ENCODE results near the gene ARHGAP32.
"Not testable (repeated sequence)": the region's sequence is repeated elsewhere in the genome, so short reads cannot be mapped to it uniquely, and the experiment has no call there.

Gene ARHGAP32

DNA sequence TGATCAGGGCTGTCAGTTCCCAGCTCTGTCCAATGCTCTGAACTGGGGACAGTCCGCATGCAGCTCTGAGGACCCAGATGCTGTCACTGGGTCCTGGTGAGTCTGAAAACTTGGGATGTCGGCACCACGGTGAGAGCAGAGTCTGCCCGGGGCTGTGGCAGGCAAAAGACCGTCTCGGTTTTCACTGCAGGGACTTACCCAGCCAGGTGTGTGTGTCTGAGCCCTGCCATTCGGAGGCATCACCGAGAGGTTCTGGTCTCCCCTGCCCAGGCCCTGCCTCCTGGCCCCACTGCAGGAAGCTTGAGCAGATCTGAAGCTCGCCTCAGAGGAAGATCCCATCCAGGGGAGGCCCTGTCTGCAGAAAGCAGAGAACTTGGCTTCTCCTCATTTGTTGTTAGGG lies 254.6 kb downstream of the ARHGAP32 start:
- in situ Hi-C loops (cut with MboI; ENCODE audit: low sequenced_read_pairs) = no loop called here

DNA sequence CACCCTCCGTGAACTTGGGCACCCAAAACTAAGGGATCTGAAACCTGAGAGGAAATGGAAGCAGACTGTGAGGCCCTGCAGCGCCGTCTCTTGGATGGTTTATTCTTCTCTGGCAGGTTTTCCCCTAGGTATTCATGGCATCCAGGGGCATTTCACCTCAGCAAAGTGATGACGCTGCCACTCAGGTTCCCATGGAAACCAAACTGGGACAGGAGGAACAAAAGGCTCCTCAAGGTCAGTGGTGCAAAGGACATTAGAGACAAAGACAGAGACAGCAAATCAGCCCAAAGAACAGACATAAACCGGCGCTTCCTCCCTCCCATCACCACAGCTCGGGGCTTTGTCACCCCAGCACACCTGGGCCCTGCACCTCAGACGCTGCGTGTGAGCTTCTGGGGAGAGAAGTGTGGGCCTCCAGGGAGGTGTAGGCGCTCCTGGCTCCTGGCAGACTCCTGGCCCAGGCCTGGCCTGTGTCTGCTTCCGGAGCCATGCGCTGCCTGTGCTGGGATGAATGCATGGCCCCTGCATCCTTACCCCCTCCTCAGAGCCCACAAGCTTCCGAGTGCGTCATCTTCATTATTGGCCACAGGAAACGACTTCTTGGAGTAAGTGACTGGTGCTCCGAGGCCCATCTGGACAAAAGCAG lies 255.4 kb downstream of the ARHGAP32 start:
- in situ Hi-C loops (cut with MboI; ENCODE audit: low sequenced_read_pairs) = no loop called here

DNA sequence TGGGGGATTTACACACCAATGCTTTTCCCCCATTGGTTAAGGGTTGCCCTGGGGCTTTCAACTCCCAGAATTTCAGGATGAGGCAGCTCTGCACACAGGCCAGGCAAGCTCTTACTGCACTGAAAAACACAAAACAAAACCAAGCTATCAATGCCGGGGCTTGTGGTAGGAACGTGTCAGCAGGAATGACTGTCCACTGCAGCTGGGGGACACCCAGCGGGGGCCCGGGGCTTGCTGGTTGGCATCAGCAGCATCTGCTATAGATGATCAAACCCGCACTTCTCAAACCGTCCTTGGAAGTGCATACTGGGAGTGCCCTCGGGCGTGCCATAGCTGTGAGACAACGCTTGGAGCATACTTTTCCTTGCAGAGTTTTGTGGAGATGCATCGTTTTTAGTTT lies 257.2 kb downstream of the ARHGAP32 start:
- in situ Hi-C loops (cut with MboI; ENCODE audit: low sequenced_read_pairs) = no loop called here

DNA sequence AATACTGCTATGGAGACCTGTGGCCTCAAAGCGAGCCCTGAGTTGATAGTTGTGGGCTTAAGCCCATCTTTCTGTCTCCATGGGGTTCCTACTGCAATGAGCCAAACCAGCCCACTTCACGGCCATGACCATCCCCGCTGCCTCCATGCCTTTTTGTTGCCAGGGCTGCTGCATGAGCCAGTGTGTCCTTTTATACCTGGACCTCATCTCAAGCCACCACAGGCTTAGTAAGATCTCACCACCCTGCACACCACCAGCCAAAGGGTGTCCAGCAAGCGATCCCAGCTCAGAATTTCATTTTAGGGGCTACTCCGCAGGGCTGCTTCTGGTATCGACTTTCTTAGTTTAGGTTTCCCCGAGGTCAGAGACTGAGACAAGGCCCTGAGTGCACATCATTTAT lies 257.8 kb downstream of the ARHGAP32 start:
- in situ Hi-C loops (cut with MboI; ENCODE audit: low sequenced_read_pairs) = no loop called here

DNA sequence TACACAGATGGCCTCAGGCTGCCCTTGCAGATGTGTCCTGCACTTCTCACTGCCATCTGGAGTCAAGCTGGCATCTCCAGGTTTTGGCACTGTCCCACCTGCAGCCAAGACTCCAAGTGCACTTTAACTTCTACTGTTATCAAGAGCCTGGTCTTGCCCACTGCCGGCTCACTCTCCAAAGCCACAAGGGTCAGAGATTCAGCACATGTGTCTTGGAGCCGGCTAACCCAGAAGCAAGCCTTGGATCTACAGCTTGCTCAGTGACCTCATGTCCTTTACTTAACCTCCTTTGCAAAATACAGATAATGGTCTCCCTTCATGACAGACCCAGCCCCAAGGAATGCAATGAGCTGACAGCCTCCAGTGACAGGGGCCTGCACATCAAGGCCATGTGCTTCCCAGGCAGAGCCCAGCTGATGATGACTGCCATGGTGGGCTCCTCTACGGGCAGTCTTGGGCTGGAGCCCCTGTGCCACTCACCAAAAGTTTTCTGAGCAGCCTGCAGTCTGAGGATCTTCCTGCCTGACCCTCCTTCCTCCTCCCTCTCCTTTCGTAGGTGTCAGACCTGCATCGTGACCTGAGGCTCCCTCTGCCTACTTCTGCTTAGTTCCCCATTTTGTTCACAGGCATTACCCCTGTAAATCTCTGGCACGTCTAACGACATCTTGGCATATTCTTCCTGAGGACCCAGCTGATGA lies 258.5 kb downstream of the ARHGAP32 start:
- in situ Hi-C loops (cut with MboI; ENCODE audit: low sequenced_read_pairs) = no loop called here

DNA sequence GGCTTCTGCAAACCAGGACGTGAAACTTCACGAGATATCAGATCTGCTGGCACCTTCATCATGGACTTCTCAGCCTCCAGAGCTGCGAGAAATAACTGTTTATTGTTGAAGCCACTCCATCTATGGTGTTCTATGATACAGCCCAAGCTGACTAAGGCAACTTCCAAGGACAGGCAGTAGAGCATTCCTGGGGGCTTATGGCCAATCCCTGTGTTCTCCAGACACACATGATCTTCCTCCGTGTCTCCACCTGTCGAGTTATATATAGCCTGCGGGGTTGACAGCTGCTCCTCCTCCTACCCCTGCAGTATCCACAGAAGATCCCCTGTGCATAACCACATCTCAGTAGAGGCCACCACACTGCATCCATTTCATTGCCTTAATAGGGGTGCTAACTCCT lies 260.5 kb downstream of the ARHGAP32 start:
- in situ Hi-C loops (cut with MboI; ENCODE audit: low sequenced_read_pairs) = no loop called here

DNA sequence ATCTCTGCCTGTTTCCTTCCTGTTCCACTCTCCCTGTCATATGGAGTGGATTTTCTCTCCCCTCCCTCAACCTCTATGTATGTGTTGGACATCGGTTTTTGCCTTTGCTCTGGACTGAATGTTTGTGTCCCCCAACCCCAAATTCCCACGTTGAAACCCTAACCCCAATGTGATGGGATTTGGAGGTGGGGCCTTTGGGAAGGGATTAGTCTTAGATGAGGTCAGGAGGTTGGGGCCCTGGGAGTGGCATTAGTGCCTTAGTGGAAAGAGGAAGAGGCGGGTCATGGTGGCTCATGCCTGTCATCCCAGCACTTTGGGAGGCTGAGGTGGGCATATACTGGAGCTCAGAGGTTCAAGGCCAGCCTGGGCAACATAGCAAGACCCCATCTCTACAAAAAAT lies 261.1 kb downstream of the ARHGAP32 start:
- in situ Hi-C loops (cut with MboI; ENCODE audit: low sequenced_read_pairs) = no loop called here

DNA sequence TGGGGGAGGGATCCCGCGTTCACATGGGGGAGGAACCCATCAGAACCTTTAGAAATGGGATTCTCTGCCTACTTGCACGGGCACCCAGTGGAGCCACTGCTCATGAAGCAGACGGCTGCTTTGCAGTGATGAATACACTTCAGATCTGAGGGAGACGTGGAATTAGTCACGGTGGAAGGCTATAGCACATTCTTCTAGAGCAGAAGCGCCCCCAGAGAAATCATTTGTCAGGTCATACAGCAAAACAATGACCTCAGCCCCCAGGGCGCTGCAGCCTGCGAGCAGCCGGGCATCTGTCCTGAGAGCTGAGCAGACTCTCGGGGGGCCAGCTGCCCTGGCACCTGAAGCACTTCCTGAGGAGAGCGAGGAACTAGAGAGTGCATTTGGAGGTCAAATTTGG lies 262.1 kb downstream of the ARHGAP32 start:
- in situ Hi-C loops (cut with MboI; ENCODE audit: low sequenced_read_pairs) = no loop called here

DNA sequence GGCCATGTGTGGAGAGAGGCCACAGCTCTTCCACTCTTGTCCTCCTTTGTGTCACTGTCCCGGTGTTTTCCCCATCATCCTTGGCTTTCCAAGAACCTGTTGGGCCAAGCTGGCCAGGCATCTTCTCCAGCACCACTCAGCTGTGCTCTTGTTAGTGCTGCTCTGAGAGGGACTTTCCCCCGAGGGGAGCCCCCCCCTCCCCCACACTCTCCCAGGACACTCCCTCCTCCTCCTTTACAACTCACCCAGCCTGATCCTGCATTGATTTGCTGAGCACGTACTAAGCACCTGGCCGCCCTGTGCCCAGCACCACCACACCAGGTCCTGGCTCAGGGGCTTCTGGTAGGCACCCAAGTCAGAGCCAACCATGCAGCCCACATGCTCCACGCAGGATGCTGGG lies 262.7 kb downstream of the ARHGAP32 start:
- in situ Hi-C loops (cut with MboI; ENCODE audit: low sequenced_read_pairs) = no loop called here

DNA sequence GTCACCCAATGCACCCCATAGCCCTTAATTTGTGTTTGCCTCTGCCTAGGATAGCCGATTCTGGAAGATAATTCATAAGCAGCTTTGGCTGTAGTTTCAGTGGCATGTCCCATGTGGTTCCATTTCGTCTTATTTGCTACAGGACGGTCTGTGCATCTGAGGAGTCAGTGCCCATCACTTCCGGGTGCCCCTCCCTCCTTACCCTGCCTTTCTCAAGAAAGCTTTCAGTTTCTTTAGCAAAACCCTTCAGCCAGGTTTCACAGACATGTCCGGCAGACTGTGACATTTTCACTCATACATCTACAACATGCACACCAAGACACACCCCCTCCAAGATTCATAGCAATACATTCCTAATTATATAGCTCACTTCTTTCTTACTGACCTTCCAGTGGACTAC lies 263.7 kb downstream of the ARHGAP32 start:
- in situ Hi-C loops (cut with MboI; ENCODE audit: low sequenced_read_pairs) = no loop called here

DNA sequence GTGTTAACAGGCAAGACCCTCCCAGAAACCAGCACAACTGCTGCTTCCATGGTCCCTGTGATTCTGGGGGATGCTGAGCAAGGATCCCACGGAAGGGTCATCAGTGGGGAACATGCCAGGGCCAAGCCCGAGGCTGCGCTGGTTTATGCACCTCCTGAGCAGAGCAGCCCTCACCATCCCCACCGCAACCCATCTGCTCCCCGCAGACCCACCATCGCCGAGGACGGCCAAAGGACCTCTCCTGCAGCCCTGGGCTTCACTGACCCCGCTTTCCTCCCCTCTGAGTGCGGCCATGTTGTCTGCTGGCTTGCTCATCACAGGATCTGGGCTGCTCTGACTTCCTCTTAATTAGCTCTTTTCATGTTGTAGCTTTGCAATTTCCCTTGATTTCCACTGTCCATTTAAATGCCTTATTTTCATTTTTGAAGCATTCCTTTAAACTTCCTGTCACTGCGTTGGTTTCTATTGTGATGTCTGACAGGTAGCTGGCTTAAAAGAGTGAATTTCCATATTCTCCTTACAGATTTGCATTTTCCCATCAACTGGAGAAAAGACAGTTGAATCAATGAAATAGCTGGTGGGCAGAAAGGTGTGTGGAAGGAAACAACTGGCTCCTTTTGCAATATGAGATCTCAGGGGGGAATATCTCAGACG lies 264.3 kb downstream of the ARHGAP32 start:
- in situ Hi-C loops (cut with MboI; ENCODE audit: low sequenced_read_pairs) = no loop called here

DNA sequence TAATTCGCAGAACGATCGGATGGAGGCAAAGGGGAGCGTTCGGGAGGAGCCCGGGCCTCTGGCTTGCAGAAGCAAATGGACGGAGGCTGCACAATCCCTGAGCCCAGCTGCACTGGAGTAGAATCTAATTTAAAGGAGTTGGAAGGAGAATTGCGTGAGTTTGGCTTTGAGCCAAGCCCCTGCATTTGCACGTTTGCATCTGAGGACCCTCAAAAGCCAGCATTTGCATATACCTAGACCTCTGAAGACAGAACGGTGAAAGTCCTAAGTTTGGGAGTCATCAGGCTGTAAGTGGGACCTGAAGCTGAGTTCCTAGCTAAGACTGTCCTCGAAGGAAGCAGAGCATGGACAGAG lies 265.0 kb downstream of the ARHGAP32 start:
- in situ Hi-C loops (cut with MboI; ENCODE audit: low sequenced_read_pairs) = no loop called here

DNA sequence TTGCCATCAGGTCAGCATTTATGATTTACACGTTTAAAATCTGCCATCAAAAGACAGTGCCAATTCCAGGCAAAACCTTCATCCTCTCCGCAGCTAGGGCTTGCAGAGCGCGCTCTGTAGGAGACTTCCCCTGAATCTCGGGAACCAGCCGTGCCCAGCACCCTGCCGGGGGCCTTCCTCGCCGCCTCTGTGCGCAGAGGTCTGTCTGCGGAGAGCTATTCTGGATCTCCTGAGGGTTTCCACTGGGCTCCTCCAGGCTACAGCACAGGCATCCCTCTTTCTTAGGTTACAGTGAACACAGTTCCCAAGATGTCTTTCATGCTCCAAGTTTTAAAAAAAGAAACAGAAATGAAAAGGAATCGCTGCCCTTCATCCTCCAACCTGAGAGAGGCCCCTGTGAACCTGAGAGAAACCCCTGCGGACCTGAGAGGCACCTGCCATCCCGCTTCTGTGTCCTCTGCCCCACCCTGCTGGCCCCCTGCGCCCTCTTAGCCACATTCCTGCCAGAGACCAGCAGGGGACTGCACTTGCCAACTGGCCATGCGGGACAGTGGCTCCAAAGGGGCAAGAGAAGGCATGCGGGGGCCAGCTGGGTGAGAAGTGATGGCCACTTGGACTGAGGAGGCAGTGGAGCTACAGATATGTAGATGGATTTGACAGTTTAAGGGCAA lies 265.6 kb downstream of the ARHGAP32 start:
- in situ Hi-C loops (cut with MboI; ENCODE audit: low sequenced_read_pairs) = no loop called here

DNA sequence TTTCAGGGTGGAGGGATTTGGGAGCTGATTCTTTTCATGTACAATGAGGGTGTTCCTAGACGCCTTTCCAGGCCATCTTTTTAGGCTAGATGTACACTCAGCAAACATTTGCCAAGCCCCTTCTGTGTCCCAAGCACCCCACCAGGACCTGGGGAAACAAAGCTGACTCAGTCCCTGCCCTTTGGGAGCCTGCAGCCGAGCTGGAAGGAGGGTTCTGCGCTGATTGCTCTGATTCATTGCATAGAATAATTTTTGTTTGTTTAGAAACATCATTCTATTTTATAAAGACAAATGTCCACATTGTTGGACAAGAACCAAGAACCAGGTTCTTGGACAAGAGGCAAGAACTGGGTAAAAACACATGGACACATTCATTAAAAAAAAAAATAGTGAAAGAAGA lies 266.1 kb downstream of the ARHGAP32 start:
- in situ Hi-C loops (cut with MboI; ENCODE audit: low sequenced_read_pairs) = no loop called here

DNA sequence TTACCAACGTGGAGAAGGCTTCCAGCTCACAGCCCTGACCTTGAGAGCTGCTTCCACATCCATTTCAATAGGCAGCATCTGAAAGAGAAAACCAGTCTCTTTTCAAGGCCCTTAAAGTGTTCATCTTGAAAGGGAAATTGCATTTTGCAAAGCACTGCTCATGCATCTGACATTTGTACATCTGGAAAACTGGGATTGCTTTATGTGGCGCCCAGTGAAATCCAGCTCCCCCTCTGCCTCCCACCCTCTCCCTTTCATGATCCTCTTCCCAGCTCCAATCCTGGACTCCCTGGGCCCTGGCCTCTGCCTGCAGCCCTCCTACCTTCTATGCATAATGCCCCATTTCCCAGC lies 266.9 kb downstream of the ARHGAP32 start:
- in situ Hi-C loops (cut with MboI; ENCODE audit: low sequenced_read_pairs) = no loop called here

DNA sequence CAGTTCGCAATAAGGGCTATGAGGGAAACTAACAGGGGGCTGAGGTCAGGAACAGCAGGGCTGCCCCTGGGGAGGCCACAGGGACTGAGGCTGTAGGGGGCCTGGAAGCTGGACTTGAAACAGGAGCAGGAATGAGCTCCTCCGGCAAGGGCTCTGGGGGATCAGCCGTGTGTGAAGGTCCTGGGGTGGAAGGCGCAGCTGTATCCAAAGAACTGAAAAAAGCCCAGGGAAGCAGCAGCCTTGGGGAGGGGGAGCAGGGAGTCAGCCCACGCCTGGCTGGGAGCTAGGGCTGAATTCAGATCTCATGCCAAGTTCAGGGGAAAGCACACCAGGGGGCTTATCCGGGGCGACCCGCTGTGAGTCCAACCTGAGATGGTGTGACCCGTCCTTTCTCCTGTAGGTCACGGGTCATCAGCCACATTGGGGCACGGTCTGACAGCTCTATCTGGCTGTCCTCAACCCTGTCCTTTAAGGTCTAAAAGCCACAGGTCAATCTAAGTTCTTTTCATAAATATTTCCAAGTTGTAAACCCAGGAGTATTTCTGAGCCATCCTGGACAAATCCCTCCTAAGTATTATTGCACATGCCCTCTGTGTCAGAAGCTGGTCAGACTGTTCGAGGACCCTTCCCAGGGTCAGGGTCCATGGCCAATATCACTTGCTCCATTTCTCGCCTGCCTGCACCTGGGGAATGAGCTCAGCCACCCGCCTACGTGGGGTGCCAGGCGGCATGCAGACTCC lies 267.4 kb downstream of the ARHGAP32 start:
- in situ Hi-C loops (cut with MboI; ENCODE audit: low sequenced_read_pairs) = no loop called here

DNA sequence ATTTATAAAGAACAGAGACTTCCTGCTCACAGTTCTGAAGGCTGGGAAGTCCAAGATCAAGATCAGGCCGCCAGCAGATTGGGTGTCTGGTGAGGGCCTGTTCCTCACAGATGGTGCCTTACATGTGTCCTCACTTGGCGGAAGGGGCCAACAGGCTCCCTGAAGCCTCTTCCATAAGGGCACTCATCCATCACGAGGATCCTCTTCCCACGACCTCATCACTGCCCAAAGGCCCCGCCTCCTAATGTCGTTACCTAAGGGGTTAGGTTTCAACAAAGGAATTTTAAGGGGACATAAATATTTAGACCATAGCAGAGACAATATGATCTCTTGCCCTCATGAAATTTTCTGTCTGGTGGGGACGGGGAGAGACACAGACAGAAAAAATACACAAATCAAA lies 268.0 kb downstream of the ARHGAP32 start:
- in situ Hi-C loops (cut with MboI; ENCODE audit: low sequenced_read_pairs) = no loop called here

DNA sequence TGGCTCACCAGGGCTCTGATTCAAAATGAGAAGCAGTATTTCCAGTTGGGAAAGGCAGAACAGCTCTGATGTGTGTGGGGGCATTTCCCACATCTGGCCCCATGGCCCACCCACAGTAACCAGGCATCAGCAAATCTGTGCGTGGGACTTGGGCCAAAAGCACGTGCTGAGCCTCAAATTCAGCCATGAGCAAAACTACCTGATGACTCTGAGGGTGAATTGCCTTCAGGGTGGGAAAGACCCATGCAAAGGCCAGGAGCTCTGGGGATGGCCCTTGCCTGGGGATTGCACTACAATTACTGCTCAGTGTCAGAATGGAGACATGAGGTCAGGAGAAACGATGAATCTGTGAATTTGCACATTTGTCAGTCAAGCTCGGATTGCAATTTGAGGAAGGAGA lies 270.3 kb downstream of the ARHGAP32 start:
- in situ Hi-C loops (cut with MboI; ENCODE audit: low sequenced_read_pairs) = no loop called here

DNA sequence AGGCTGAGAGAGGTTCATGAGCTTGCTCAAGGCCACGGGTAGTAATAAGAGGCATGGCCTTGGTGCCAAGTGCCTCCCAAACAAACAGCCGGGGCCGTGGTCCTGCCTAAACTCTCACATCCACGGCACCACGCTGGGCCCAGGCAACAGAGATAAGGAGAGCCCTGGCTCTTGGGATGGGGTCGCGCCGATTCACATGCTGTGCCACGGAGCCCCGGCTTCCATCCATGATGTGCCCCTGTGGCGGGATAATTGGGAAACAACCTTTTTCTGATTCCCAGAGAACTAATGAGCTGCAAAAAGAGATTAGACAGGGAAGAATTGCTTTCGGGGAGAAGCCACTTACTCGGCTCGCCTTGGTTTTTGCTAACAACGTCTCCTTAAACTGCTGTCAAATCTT lies 271.5 kb downstream of the ARHGAP32 start:
- in situ Hi-C loops (cut with MboI; ENCODE audit: low sequenced_read_pairs) = no loop called here

DNA sequence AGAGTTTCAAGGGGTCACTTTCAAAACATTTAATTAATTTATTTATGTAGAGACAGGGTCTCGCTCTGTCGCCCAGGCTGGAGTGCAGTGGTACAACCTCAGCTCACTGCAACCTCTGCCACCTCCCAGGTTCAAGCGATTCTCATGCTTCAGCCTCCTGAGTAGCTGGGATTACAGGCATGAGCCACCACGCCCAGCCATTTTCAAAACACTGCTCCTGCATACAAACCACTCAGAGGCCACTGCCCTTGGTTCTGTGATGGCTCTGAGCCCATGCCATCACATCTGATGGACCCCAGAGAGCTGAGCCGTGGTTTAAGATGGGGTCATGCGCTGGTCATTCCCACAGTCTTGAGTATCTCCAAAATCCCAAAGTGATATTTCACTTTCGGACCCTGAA lies 272.5 kb downstream of the ARHGAP32 start:
- in situ Hi-C loops (cut with MboI; ENCODE audit: low sequenced_read_pairs) = not testable (repeated sequence)

DNA sequence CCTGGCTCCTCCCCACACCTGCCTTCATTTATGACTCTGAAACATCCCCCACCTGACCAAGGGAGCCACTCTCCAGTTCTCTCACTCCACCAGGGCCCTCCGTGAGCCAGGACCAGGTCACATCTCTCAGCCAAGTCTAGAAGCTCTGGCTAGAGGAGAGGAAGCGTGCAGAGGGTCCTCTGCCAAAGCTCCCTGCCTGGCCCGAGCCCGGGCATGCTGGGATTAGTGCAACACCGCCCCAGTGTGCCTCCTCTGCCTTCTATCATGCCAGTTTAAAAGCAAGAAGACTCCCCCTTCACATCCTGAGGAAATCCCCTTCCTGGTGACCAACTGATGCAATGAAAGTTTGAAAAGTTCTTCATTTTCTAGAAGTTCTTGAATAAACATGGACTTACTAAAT lies 272.9 kb downstream of the ARHGAP32 start:
- in situ Hi-C loops (cut with MboI; ENCODE audit: low sequenced_read_pairs) = no loop called here

Measured in HL-60/S4 (cell line).